NCI-H1436 treated with DMSO at 0.1 percent for 48 hours (cell line): ENCODE data around the gene NMT1.
"Not testable (repeated sequence)": the region's sequence is repeated elsewhere in the genome, so short reads cannot be mapped to it uniquely, and the experiment has no call there.

Experiments
- DNase-seq: peaks from one replicate; lab custom pipeline; 2025; lab: John Stamatoyannopoulos, UW

The NMT1 gene

DNA sequence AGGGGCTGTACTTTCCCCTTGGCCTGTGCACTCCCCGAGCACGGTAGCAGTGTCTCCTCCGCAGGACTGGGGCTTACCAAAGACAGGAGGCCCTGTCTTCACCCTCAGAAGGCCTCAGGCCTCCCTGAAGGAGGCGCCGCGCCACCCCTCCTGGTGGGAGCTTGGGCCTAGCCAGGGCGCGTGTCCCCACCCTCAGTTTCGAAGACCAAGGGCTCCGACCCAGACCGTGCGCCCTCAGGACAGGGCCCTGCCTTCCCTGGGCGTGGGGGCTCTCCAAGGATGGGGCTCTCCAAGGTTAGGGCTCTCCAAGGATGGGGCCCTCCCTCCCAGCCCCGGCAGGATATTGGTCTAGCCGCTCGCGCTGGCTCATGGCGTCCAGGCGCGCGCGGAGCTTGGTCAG is 59.4 kb downstream of the NMT1 start:
- no peak for DNase-seq

DNA sequence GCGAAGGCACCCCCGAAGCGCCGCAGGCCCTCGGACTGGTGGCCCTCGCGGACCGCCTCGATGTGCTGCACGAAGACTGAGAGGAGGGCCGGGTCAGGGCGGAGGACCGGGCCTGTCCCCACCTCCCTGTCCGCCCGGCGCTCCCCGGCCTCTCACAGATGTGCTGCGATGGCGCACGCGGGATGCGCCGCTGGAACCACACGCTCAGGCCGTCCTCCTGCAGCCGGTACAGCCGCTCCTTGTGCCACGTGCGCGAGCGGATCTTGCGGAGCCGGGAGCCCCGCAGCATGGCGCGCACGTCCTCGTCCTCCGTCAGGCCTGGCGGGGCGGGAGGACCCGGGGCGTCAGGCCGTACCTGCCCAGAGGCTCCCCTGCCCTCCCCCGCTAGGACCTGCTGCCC is 59.9 kb downstream of the NMT1 start:
- no peak for DNase-seq

DNA sequence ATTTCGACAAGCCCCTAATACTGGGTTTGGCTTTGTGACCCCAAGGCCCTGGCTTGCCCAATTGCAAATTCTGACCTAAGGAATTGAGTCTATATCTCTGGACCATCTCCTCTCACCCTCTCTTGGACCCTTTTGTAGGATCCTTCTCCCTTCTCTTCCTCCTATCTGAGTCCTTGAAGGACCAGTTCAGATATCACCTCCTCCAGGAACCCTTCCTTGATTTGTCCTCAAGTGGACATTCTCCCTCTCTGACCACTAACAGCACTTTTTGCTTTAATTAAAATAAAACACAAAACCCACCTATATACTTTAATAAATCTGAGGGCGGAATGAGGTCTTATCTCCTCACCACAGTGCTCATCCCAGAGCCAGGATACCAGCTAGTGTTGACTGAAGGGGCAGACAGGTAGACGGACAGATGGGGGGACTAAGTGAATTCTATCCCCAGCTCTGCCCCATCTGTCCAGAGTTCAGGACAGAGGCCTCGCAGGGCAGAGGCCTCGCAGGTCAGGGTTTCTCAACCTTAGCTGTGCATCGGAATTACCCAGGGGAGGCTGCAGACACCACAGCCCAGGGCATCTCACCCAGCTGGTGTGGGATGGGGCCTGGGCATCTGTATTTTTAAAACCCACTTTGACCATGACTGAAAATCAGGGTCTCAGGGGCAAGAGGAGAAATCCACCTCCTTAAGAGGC is 62.1 kb downstream of the NMT1 start:
- DNase-seq, result no peak

DNA sequence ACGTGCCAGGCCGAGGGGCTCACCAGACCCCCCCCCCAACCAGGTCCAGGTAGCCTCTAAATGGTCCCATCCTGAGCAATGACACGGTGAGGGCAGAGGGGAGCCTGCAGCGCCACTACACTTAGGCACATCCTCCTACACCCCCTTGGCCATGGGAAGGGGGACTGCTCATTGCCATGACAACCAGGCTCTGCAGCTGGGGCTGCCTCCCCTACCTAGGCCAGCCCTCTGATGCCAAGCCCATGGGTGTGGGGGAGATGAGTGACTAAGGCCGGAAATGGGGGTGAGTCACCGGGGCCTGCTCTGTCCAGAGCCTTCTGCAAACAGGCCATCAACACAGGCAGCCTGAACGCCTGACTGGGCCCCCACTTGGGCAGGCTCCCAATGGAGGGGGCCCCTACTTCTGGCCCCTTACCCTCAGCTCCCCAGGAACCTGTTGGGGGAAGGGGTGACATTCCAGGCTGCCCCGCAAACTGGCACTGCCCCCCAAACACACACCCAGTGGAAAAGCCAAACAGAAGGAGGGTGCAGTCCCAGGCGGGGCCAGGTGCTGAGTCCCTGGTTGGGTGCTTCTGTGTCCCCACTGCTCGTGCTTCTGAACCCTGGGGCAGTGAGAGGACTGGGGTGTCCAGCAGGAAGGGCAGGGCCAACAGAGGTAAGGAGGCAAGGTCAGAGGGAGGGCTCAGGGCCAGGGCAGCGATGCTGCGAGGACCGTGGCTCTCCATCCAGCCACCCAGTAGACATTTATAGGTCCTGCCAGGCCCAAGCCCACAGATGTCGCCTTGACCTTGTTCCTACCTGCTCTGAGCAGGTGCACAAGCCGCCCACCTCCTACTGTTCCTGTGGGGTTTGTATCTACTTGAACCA is 63.0 kb downstream of the NMT1 start:
- no peak for DNase-seq

DNA sequence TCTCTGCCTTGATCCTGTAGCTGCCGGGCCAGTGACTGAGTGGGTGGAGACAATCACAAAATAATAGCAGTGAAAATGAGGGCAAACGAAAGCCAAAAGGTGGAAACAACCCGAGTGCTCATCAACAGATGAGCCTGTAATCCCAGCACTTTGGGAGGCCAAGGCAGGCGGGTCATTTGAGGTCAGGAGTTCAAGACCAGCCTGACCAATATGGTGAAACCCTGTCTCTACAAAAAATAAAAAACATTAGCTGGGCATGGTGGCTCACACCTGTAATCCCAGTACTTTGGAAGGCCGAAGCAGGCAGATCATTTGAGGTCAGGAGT is 63.6 kb downstream of the NMT1 start:
- not testable (repeated sequence) for DNase-seq

DNA sequence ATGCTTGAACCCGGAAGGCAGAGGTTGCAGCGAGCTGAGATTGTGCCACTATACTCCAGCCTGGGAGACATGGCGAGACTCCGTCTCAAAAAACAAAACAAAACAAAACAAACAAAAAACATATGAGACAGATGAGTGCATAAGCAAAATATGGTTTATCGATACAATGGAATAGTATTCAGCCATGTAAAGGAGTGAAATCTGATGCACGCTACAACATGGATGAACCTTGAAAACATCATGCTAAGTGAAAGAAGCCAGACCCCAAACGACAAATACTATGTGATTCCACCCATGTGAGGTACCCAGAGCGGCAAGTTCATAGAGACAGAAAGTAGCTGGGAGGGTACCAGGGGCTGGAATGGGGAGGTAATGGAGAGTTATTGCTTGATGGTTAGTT is 64.4 kb downstream of the NMT1 start:
- no peak for DNase-seq

DNA sequence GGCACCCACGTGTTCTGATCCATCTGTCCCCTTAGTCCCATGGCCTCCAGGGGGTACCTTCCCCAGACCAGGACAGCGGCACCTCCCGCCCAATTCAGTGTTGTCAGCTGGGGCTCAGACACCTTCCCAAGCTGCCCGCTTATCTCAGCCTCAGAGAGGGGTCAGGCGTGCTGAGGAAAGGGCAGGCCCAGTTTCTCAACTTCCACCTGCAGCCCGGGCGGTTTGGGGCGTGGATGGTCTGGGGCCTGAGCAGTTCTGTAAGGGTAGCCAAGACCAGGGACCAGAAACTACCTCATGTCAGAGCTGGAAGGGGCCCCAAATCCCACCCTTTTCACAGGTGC is 66.1 kb downstream of the NMT1 start:
- DNase-seq, result no peak

DNA sequence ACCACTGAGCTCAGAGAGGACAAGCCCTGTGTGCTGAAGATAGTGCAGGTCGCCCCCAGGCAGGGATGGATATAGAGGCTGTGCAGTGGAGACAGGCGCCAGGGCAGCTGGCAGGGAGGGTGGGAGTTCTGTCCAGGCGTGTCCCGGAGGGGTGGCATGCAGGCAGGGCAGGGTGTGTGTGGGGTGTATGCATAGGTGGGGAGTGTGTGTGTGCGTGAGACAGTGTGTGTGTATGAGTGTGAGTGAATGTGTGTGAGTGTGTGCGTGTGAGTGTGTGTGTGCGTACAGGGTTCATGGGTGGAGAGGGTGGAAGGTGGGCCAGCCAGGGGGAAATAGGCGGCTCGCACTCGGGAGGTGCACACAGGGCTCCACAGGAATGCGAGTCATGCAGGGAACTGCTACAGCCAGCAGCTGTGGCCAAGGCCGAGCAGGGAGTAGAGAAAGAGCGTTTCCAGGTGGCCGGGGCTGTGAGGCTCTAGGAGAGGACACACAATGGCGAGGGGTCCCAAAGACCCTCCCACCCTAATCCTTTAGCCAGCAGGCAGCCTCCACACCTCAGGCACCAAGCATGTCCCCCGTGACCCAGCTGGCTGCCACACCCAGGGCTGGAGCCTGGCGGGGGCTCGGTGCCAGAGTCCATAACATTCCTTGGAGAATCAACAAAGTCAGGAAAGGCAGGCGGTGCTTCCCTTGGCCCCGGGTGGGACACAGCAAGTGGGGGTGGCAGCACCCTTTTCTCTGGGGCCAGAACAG is 66.6 kb downstream of the NMT1 start:
- no peak for DNase-seq

DNA sequence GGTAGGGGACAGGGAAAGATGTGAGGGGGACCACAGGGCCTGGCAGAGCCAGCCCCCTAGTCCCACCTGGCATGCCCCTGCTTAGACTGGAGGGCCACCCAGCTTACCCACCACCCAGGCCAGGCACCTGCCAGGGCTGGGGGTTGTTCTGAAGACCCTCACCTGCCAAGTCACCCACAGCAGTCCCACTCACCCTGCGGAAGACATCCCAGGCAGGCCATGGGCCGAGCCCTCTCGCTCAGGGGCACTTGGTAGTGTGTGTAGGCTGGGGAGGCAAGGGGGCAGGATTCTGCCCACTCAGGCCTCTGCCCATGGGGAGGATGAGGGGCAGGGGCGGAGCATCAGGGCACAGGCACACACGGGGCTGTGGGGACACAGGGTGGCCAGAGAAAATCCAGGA is 67.2 kb downstream of the NMT1 start:
- DNase-seq, result no peak

DNA sequence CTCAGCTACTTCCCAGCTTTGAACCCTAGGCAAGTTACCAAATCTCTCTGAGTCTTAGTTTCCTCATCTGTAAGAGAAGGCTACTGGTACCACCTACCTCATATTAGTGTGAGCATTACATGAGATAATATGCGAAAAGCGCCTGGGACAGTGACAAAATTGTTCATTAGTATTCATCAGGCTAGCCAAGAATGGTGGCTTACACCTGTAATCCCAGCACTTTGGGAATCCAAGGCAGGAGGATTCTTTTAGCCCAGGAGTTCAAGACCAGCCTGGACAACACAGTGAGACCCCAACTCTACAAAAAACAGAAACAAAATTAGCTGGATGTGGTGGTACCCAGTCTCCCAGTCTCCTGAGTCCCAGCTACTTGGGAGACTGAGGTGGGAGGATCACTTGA is 67.9 kb downstream of the NMT1 start:
- DNase-seq, result no peak

DNA sequence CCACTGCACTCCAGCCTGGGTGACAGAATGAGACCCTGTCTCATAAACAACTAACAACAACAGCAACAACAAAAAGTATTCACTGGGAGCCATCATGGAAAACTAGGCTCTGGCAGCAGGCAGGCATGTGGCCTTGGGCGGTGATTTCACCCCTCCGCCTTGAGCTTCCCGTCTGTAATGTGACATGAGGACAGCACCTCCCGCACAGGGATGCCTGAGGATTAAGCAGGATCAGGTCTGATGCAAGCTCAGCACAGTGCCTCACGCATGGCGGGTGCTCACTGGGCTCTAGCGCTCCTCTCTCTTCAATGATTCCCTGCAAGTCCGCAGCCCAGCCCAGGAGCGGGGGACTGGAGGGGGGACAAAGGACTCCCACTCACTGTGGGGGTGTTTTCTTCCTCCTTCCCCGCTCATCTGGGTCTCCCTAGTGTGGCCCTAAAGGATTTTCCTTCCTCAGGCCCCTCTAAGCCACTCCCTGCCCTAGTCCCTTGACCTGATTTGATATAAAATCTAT is 68.4 kb downstream of the NMT1 start:
- DNase-seq, result no peak

DNA sequence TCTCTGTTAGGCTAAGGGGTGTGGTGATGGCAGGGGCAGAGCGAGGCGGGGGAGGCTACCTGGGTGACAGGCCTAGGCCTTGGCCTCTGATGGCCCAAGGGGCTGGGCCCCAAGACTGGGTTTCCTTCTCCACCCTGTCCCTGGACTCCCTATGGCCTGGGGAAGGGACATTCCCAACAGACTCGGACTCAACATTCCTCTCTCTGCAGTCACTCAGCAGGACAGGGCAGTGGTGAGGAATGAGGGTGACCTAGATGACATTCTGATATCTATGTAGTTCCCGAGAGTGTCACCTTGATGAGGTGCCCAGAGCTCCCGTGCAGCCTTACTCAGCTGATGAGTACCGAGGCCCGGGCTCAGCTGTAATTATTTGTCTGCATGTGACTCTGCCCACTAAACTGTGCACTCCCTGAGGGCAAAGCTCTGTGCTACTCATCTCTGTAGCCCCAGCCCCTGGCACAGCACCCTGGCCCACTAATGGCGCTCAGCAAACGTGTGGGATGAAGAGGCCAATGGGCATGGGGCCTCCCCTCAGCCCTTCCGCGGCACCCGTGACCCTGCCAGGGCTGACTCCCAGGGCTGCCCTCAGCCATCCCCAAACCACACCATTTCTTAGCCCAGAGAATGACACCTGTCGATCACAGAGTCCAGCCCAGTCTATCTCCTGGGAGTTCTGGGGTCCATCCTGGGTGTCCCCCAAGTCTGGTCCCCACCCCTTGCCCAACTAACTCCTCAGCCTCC is 69.0 kb downstream of the NMT1 start:
- DNase-seq, result no peak

DNA sequence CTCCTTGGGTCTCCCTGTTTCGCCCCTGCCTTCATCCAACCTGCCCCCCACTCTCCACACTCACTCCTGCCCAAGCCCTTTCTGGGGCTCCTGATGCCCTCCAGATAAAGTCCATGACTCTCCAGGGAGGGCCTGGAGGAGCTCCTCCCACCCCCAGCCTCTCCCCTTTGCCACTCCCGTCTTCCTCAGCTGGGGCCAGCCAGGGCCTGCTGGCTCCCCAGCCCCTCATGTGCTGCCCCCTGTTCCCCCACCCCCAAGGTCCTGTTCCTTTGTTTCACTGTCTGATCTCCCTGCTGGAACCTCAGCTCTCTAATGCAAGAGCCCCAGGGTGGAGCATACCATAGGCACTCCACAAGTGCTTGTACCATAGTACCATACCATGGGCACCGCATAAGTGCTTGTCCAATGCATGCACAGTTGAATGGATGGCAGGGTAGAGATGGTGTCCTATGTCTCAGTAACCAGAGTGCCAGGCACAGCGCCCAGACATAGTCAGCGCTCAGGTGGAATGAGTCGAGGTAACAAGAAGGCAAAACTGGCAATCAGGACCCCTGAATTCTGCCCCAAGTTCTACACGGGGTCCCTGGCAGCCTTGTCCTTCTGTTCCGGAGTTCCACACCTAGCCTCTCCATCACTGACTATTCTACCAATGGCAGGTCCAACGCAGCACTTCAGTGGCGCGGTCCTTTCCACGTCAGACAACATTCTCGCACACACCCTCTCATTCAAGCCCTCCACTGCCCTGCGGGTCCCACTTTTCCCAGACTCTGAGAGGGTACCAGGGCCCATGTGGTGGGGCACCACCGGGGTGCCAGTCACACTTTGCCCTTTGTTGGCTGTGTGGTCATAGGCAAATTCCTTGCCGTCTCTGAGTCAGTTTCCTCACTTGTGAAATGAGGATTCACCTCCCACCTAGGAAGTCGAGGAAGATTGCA is 69.8 kb downstream of the NMT1 start:
- no peak for DNase-seq

DNA sequence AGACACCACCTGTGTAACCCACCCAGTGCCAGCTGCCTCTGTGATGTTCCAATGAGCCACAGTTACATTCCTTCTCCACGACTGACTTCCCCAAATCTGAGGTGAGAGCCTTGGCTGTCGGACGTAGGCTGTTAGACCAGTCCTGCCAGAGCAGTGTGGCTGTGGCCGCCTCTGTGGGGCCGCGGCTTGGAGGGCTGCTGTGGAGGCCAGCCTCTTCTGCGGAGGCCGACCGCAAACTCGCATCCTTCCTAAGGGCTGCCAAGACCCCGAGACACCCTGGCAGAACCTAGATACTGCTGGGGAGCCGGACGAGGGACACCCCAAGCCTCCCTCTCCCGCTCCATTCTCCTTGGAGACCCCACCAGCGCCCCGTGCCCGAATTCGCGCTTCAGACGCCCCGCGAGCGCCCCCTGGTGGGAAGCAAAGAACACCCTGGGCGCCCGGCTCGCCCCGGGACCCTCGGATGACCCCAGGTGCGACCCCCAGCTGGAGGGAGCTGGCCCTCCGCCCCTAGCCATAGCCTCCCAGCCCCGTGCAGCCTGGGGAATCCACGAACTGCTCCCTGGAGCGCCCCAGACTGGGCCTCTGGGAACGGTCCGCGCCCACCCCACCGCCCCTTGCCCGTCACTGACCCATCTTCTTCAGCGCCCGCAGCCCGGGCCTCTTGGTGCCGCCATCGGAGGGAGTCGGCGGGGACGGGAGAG is 70.7 kb downstream of the NMT1 start:
- no peak for DNase-seq

DNA sequence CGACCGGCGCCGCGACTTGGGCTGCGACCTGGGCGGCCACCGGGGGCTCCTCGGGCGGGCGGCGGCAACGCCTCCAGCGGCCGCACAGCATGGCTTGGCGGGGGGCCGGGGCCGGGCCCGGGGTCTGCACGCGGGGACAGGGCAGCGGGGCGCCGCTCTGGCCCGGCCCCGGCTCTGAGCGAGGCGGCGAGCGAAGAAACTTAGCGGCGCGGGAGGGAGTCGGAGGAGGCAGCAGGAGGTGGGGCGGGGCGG is 71.1 kb downstream of the NMT1 start, which contains the start of gene PLCD3:
Gene PLCD3 (minus strand): TSS at position 196 of the 252 bp plus-strand sequence. CDS start 105 bp downstream, at position 91.
- DNase-seq, result no peak

DNA sequence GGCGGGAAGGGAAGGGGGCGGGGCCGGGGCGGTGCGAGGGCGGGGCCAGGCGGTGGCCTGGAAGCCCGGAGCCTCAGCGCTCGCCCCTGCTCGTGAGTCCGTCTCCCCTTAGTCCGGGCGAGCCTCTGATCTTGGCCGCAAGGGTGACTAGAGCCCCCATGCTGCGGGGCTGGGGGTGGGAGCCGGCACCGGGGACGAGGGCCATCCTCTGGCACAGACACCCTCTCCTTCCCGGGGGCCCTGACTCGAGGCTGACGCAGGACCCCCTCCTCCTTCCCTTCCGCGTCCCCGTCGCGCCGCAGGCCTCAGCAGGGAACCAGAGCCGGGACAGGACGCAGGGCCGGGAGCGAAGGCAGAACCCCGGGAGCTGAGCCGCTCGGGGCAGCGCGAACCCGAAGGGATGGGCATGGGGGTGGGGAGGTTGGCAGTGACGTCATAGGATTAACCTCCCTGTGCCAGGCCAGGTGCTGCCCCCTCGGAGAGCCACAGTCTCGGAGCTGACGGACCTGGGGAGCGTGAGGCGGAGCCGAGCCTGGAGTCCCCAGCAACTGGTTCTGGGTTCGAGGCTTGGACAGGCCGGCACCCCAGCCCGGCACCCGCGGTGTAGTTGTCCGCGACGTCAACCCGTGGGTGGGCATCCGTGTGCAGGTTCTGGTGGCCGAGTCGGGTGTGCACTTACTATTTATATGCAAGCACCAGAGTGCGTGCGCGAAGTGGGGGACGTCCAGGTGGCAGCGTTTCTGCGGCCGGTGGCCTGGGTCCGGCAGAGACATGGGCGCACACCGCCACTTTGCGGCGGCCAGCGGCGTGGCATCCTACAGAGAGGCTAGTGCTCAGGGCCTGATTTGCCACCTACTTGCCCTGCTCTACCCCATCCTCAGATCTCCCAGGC is 71.7 kb downstream of the NMT1 start:
- peak; percentile 33 for DNase-seq

DNA sequence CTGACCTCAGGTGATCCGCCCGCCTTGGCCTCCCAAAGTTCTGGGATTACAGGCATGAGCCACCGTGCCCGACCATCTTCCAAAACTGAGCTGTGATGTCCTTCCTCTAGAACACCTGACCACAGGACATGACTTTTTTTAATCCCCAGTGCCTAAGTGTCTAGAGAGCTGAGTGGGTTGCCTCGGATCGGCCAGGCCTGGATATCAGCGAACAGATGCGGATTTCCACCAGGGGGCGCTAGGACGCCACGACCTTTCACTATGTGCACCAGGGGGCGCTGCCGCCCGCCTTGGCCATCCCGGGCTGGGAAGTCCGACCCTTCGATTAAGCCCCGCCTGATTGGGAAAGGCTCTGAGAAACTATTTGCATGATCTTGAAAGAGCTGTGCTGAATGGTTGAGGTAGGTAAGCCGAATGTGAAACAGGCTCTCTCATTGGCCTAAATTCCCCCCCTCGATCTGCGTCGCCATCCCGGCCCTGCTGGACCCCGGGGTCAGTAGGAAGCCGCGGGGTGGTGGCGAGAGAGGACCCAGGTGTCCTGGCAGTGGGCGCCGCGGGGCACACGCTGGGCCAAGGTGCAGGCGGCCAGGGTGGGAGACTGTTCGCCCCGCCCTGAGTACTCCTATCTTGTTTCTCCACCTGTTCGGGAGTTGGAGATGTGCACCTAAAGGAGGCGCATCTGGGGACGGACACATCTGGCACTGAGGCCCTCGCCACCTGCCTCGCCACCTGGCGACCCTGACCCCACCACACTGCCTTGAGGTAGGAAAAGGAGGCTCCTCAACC is 74.3 kb downstream of the NMT1 start, which contains the start of gene ACBD4:
Gene ACBD4 (plus strand): TSS at position 496 of the 786 bp plus-strand sequence. CDS start 458 bp downstream, outside the sequence.
- peak; percentile 97 for DNase-seq

DNA sequence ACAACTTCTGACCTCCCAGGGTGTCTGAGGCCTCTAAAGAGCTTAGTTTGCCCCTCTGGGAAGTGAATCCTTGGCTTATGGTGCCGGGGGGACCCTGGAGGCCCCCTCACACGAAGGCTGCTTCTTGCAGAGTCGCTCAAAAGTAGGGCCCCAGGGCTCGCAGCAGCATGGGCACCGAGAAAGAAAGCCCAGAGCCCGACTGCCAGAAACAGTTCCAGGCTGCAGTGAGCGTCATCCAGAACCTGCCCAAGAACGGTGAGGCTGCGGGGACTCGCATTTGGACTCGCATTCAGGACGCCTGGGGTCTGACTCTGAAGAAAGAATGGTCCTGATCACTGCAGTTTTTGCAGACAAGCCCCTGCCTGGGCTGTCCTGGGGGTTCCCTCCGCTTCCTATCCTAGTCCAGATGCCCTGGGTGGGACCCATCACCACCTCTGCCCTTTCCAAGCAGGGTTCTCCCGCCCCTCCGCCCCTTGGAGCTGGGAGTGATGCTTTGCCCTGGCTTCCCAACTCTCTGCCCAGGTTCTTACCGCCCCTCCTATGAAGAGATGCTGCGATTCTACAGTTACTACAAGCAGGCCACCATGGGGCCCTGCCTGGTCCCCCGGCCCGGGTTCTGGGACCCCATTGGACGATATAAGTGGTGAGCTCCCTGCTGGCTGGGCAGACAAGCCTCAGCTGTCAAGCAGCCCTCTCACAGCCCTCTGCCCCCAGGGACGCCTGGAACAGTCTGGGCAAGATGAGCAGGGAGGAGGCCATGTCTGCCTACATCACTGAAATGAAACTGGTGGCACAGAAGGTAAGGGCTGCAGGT is 75.1 kb downstream of the NMT1 start:
- DNase-seq, result no peak
